Transverse colon (tissue), 4 donors: ENCODE data around the gene KRTAP4-1. TPM values are rescaled to one million over a fixed set of nuclear protein-coding genes. Genes with fewer than 3 reads are reported as not detected.

Experiments used
- DNase-seq: peaks from one replicate; pipeline ENCODE4 v3.0.0-alpha.2; 2019
- H3K27ac ChIP-seq, 4 donors: fragments of 200-600 bp; sonication (generic); 2 replicates each; pipeline ENCODE4 v1.5.1; 2016 to 2018; ENCODE audit warnings: inconsistent platforms in 4 of 4
- H3K27me3 ChIP-seq: fragments of 200-600 bp; sonication (generic); 2 replicates; pipeline ENCODE4 v1.5.1; 2017; ENCODE audit warnings: inconsistent platforms
- H3K36me3 ChIP-seq, 4 donors: fragments of 200-600 bp; sonication (generic); 2 replicates each; pipeline ENCODE4 v1.5.1; 2017 to 2019; ENCODE audit warnings: inconsistent platforms in 4 of 4
- H3K4me1 ChIP-seq, 4 donors: fragments of 200-600 bp; sonication (generic); 2 replicates each; pipeline ENCODE4 v1.5.1; 2017 to 2020; ENCODE audit warnings: inconsistent platforms in 4 of 4
- H3K4me3 ChIP-seq, 4 donors: fragments of 200-600 bp; sonication (generic); 1 replicate in 1 of 4; 2 replicates in 3 of 4; pipeline versions ENCODE4 v1.5.1 to v1.6.1; 2017 to 2019; ENCODE audit warnings: inconsistent platforms in 4 of 4
- H3K9me3 ChIP-seq, 2 donors: fragments of 200-600 bp; sonication (generic); 2 replicates each; pipeline ENCODE4 v1.5.1; 2017 to 2019; ENCODE audit warnings: inconsistent platforms in 2 of 2
- EP300 ChIP-seq: sonication (generic); formaldehyde crosslinking; IDR thresholded peaks from one replicate; pipeline ENCODE4 v1.6.1; 2017; ENCODE audit warnings: antibody characterized with exemption, low read depth
- POLR2A ChIP-seq: fragments of 450-650 bp; IDR thresholded peaks from one replicate; pipeline ENCODE4 v1.6.1; 2016; ENCODE audit warnings: antibody characterized with exemption, mild to moderate bottlenecking, moderate library complexity
- POLR2AphosphoS5 ChIP-seq, 3 donors: sonication (generic); formaldehyde crosslinking; IDR thresholded peaks; one replicate each; pipeline ENCODE4 v1.6.1; 2016; ENCODE audit warnings: antibody characterized with exemption in 3 of 3
- WGBS, 2 donors: methylation state at CpG; one replicate each; pipeline ENCODE4 v1.1.5; 2018; ENCODE audit warnings: low coverage in 1 of 2; 5-methylcytosine and 5-hydroxymethylcytosine counted together
- in situ Hi-C, 4 donors: fragments of 200-750 bp; cut with MboI; loops; one replicate each; pipeline versions ENCODE4 v1.15.0 to v1.15.1; 2017; ENCODE audit warnings: low sequenced_read_pairs in 3 of 4, low pct_ligation_motif_present in 1 of 4, low pct_unique_long_range_greater_than_20kb in 1 of 4
- intact Hi-C: fragments of 100-400 bp; cut with DNase I; formaldehyde crosslinking; loops from one replicate; pipeline ENCODE4 v1.15.1; 2023; ENCODE audit warnings: low total_unique reads
- total RNA-seq, 4 donors: library from RNA; depleted of rRNA; stranded (reverse); fragments of >200 nt; gene quantifications; one replicate each; pipeline ENCODE4 v1.1.0, GENCODE V29; 2016
- TF ChIP-seq, protein P1 (sequence below), 5 experiments: fragments of 200-600 bp in 3 of 5; fragments of 450-650 bp in 2 of 5; sonication (generic) in 3 of 5; IDR thresholded peaks; 1 replicate in 2 of 5; 2 replicates in 3 of 5; pipeline ENCODE4 v1.5.1; 2016 to 2017; ENCODE audit warnings: antibody characterized with exemption in 5 of 5, inconsistent platforms in 3 of 5, mild to moderate bottlenecking in 2 of 5, moderate library complexity in 1 of 5

KRTAP4-1 gene
- total RNA-seq, 4 donors from 2014 or later, result 0.82 TPM; not detected in 3

DNA sequence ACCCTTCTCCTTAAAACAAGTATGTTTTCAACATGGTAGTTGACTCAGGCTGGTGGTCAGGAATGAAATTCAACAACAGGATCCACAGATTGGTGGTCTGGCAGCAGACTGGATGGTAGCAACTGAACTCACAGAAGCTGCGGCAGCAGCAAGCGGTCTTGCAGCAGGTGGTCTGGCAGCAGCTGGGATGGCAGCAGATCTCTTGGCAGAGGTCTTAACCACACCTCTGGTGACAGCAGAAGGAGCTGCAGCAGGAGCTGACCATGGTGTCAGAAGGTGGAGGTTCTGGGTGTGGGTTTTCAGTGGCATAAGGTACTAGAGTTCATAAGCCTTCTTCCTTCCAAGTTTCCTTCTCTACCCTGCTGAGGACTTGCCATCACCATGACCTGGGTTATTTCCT, 2.2 kb upstream of the KRTAP4-1 start:
- H3K27ac ChIP-seq, result no peak overlapping the region
- in situ Hi-C loops (no loop called here), intact Hi-C loops (no loop called here)
- H3K4me3 ChIP-seq, result no peak overlapping the region
- no peaks in the 10 kb centered on the region for H3K36me3 ChIP-seq
- DNase-seq, result no peak
- TF ChIP-seq POLR2AphosphoS5 (IDR thresholded peaks at IDR 0.05) (no peak), POLR2A (no peak), EP300 (no peak)
- TF ChIP-seq, protein P1, sequence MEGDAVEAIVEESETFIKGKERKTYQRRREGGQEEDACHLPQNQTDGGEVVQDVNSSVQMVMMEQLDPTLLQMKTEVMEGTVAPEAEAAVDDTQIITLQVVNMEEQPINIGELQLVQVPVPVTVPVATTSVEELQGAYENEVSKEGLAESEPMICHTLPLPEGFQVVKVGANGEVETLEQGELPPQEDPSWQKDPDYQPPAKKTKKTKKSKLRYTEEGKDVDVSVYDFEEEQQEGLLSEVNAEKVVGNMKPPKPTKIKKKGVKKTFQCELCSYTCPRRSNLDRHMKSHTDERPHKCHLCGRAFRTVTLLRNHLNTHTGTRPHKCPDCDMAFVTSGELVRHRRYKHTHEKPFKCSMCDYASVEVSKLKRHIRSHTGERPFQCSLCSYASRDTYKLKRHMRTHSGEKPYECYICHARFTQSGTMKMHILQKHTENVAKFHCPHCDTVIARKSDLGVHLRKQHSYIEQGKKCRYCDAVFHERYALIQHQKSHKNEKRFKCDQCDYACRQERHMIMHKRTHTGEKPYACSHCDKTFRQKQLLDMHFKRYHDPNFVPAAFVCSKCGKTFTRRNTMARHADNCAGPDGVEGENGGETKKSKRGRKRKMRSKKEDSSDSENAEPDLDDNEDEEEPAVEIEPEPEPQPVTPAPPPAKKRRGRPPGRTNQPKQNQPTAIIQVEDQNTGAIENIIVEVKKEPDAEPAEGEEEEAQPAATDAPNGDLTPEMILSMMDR (IDR thresholded peaks at IDR 0.05), result no peak
- H3K4me1 ChIP-seq, result peaks cover 0 to 8% (median 0%) of the 10 kb centered on the region in 4 donors
- WGBS, 2 donors, result 100% methylated on average over 2 of the region's 2 CpGs; no CpG with 5 or more reads in 1 of the 2 donors
- H3K27me3 ChIP-seq, result peaks cover 13% of the 10 kb centered on the region
- no peaks in the 10 kb centered on the region for H3K9me3 ChIP-seq

DNA sequence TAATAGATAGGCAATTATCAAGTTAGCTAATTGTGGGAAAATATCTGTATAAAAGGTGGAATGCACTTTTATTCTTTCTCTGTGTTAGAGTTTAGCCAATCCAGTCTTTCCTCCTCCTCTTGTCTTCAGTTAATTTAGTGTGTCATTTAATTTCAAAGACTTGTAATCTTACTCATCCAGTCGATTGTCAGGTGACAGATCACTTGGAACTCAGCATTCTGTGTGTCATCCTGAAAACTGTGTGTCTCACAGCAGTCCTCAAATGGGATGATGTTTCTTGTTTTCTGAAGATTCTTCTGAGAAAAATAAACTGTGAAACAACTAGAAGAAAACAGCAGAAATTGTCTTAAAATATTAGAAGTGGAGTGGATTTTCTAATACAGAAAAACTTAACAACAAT, 290 bp upstream of the KRTAP4-1 start:
- WGBS, 2 donors, result 42 to 50% methylated on average over 1 of the region's 1 CpG
- Histone ChIP-seq H3K36me3 (no peaks in the 10 kb centered on the region), H3K27ac (no peak overlapping the region), H3K4me3 (no peak overlapping the region), H3K9me3 (no peaks in the 10 kb centered on the region), H3K27me3 (peaks cover 19% of the 10 kb centered on the region), H3K4me1 (peaks cover 0 to 13% (median 0%) of the 10 kb centered on the region in 4 donors)
- in situ Hi-C loops (no loop called here), intact Hi-C loops (no loop called here)
- no peak for TF ChIP-seq EP300
- no peak for DNase-seq

DNA sequence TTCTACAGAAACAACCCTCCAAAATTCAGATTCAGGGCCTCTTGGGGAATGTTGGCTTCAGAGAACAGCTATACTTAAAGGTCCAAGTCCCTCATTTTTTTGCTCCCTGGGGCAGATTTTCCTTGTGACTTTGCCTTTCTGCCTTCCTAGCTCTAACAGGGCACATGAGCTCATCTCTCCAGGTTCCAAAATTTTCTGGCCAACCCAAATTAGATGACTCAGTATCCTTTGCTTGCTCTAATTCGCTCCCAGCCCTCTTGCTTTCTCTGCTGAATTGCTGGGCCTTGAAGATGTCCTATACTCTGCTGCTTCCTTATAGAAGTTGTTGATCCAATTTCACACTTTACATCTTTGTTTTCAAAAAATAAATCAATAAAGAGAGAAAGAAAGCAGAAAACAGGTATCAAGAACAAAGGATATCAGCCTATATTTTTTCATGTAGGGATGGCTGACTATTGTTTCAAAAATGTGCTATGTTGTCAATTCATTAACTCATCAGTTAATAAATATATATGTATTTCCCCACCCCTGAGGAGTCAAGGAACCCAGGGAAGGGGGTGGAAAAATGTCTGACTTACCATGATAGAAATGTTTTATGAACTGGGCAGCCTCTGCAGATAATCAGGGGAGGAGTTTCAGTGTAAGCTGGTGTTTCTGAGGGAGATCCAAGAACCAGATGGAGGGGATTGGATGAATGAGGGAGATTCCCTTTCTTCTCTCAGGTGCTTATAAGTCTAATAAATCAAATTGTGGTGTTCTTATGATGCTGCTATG, 5.7 kb downstream of the KRTAP4-1 start:
- no peaks in the 10 kb centered on the region for H3K9me3 ChIP-seq
- DNase-seq, result no peak
- no peak overlapping the region for H3K27ac ChIP-seq
- H3K27me3 ChIP-seq, result peaks cover 18% of the 10 kb centered on the region
- H3K4me1 ChIP-seq, result peaks cover 0 to 13% (median 0%) of the 10 kb centered on the region in 4 donors
- H3K4me3 ChIP-seq, result no peak overlapping the region
- WGBS, 2 donors, result 79 to 100% methylated on average over 1 of the region's 1 CpG
- TF ChIP-seq EP300, result no peak
- in situ Hi-C loops (no loop called here), intact Hi-C loops (no loop called here)
- no peaks in the 10 kb centered on the region for H3K36me3 ChIP-seq

DNA sequence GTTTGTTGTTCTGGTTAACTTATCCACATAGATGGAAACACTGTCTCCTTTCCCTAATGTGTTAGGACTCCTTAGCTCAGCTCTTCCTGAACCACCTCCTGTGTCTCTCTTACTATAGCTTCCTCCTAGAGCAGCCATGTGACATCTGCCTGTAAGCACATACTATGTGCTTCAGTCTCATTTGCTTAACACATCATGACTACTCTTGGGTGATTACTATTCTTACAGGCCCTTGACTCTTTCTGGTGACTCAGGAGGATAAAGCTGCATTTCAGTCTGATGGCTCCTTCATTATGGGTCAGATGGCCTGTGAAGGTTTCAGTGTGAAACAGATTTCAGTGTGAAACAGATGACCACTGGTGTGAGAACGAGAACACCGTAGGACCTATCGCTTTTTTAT, 6.4 kb downstream of the KRTAP4-1 start:
- Histone ChIP-seq H3K4me1 (peaks cover 0 to 12% (median 0%) of the 10 kb centered on the region in 4 donors), H3K9me3 (no peaks in the 10 kb centered on the region), H3K27ac (no peak overlapping the region), H3K4me3 (no peak overlapping the region), H3K36me3 (no peaks in the 10 kb centered on the region), H3K27me3 (peaks cover 18% of the 10 kb centered on the region)
- DNase-seq, result no peak
- in situ Hi-C loops, result no loop called here
- intact Hi-C loops, result no loop called here
- WGBS, 2 donors, result 90 to 93% methylated on average over 3 of the region's 3 CpGs
- TF ChIP-seq POLR2A, result no peak
- TF ChIP-seq POLR2AphosphoS5 (IDR thresholded peaks at IDR 0.05), result no peak
- no peak for TF ChIP-seq EP300
- TF ChIP-seq, protein P1 (IDR thresholded peaks at IDR 0.05), result no peak

DNA sequence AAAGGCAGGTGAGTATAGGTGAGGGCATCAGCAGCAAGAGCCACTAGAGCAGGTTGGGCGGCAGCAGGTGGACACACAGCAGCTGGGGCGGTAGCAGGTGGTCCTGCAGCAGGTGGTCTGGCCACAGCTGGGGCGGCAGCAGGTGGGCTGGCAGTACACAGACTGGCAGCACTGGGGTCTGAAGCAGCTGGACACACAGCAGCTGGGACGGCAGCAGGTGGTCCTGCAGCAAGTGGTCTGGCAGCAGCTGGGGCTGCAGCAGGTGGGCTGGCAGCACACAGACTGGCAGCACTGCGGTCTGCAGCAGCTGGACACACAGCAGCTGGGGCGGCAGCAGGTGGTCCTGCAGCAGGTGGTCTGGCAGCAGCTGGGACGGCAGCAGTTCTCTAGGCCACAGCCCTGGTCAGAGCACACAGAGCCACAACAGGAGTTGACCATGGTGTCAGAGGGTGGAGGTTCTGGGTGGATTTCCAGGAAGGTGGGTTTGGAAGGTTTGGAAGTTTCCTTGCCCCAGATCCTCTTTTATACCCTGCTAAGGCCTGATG, 6.9 kb downstream of the KRTAP4-1 start, which contains the start of gene KRTAP4-2:
TSS of gene KRTAP4-2 (minus strand) at position 495 of the 545 bp plus-strand sequence. CDS start at position 438, 57 bp downstream.
- 95% methylated on average over 6 of the region's 7 CpGs; no CpG with 5 or more reads in 1 of the 2 donors for WGBS, 2 donors
- H3K27ac ChIP-seq, result no peak within 1 kb of the TSS
- intact Hi-C loops (no loop called here), in situ Hi-C loops (no loop called here)
- H3K4me1 ChIP-seq, result peaks cover 0 to 7% (median 0%) of the 10 kb centered on the region in 4 donors
- peaks cover 18% of the 10 kb centered on the region for H3K27me3 ChIP-seq
- DNase-seq, result no peak
- H3K36me3 ChIP-seq, result no peaks in the 10 kb centered on the region
- TF ChIP-seq POLR2AphosphoS5 (IDR thresholded peaks at IDR 0.05) (no peak), EP300 (no peak), POLR2A (no peak)
- TF ChIP-seq, protein P1 (IDR thresholded peaks at IDR 0.05), result no peak
- H3K4me3 ChIP-seq, result no peak within 1 kb of the TSS
- H3K9me3 ChIP-seq, result no peaks in the 10 kb centered on the region
